Measurements from ENCODE around the gene KCP. TPM values are rescaled to one million over a fixed set of nuclear protein-coding genes. Genes with fewer than 3 reads are reported as not detected.

Gene KCP
- total RNA-seq, 1 experiment from 2014 or later: 2.7 TPM

GRCh38 chr7:128843938-128844621, 66.4 kb downstream of the KCP start (continued):
- TF ChIP-seq ATF2 (CRISPR knock-in tag; IDR thresholded peaks at IDR 0.05; ENCODE audit: borderline replicate concordance, low read depth): no peak
- TF ChIP-seq KAT7 (CRISPR knock-in tag; IDR thresholded peaks at IDR 0.05; ENCODE audit: borderline replicate concordance): no peak
- no peak for TF ChIP-seq ETV6 (CRISPR knock-in tag; IDR thresholded peaks at IDR 0.05)
- TF ChIP-seq ZNF425 (CRISPR knock-in tag; conservative IDR thresholded peaks at IDR 0.05): no peak
- TF ChIP-seq ZNF138 (CRISPR knock-in tag; conservative IDR thresholded peaks at IDR 0.05): no peak

- ChIA-PET POLR2A (no interaction called here), CTCF (interaction anchor here (0.6 to 4.4 kb wide), 31 partner anchors 8 to 367 kb away, joined by 3 to 97 read pairs (median 4); partner anchors contain the start of genes ATP6V1F, CALU, CCDC136 and KCP)
- Mint-ChIP-seq H3K4me3 (no peak overlapping the region), H3K4me1 (peaks cover 8% of the 10 kb centered on the region), H3K9me3 (no peaks in the 10 kb centered on the region), H3K36me3 (no peaks in the 10 kb centered on the region), H3K27me3 (ENCODE audit: low read depth) (no peaks in the 10 kb centered on the region; the same call in 1 of the 2 replicates), H3K27ac (no peak overlapping the region)
- ATAC-seq (no peak), DNase-seq (ENCODE audit: low spot score) (no peak)
- no peak for TF ChIP-seq ZBTB43 (CRISPR knock-in tag; IDR thresholded peaks at IDR 0.05)
- no peak for TF ChIP-seq ERG (CRISPR knock-in tag; IDR thresholded peaks at IDR 0.05)
- TF ChIP-seq CBFB (CRISPR knock-in tag; IDR thresholded peaks at IDR 0.05; ENCODE audit: low read depth): no peak
- TF ChIP-seq ZNF416 (CRISPR knock-in tag; IDR thresholded peaks at IDR 0.05): no peak
- no peak for TF ChIP-seq ZNF532 (CRISPR knock-in tag; IDR thresholded peaks at IDR 0.05; ENCODE audit: borderline replicate concordance)
- no peak for TF ChIP-seq ZNF232 (CRISPR knock-in tag; IDR thresholded peaks at IDR 0.05)
- TF ChIP-seq SOX15 (CRISPR knock-in tag; IDR thresholded peaks at IDR 0.05): no peak
- TF ChIP-seq FOXJ3 (CRISPR knock-in tag; IDR thresholded peaks at IDR 0.05; ENCODE audit: borderline replicate concordance): no peak
- no peak for TF ChIP-seq ZBTB21 (CRISPR knock-in tag; IDR thresholded peaks at IDR 0.05; ENCODE audit: borderline replicate concordance)
- TF ChIP-seq AR (CRISPR knock-in tag; IDR thresholded peaks at IDR 0.05): no peak
- TF ChIP-seq JAZF1 (CRISPR knock-in tag; IDR thresholded peaks at IDR 0.05): no peak
- no peak for TF ChIP-seq ZNF219 (CRISPR knock-in tag; IDR thresholded peaks at IDR 0.05; ENCODE audit: borderline replicate concordance)
- TF ChIP-seq SMAD4 (CRISPR knock-in tag; IDR thresholded peaks at IDR 0.05): no peak
- TF ChIP-seq TCF7 (CRISPR knock-in tag; IDR thresholded peaks at IDR 0.05; ENCODE audit: low read depth): no peak
- no peak for TF ChIP-seq CREM (CRISPR knock-in tag; IDR thresholded peaks at IDR 0.05)
Observed at GRCh38 chr7:128842674-128843641, 67.6 kb downstream of the KCP start.
